GM19043 (cell line): ENCODE measurements around the gene TAS2R41.
"Not testable (repeated sequence)": the region's sequence is repeated elsewhere in the genome, so short reads cannot be mapped to it uniquely, and the experiment has no call there.

Experiments
- ATAC-seq: cut with Tn5 transposase; IDR thresholded peaks from one replicate; pipeline ENCODE4 v1.9.1; 2021; ENCODE audit warnings: low read depth; ENCODE audit not compliant: unreplicated experiment

The TAS2R41 gene

DNA sequence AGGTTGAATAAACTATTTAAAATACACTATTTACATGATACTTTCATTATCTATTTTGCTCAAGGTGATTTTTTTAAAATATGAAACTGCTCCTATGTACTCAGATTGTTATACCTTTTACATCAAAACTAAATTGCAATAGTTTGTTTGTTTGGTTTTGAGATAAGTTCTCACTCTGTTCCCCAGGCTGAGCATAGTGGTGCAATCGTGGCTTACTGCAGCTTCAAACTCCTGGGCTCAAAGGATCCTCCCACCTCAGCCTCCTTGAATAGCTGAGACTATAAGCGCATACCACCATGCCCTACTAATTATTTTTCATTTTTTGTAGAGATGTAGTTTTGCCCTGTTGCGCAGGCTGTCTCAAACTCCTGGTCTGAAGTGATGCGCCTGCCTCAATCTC is 21.7 kb upstream of the TAS2R41 start:
- ATAC-seq = no peak

- no peak for ATAC-seq
Measured at GRCh38 chr7:143456992-143457793, 20.5 kb upstream of the TAS2R41 start.

DNA sequence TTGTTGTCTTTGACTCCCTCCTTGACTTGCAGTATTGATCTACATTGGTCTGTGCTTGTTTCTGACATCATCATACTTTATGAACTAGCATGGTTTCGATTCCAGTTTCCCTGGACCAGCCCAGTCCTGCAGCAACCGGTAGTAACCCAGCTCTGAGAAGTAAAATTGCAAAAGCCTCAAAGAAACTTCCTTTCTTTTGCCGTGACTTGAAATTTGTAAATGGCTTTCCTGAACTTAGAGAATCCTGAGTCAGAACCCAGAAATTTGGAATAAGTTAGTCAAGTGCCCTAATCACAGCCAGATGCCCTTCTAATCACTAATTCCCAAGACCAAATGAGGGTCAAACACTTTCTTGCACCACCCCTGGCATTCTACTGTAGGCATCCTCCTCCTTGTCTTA is 19.4 kb upstream of the TAS2R41 start:
- no peak for ATAC-seq

DNA sequence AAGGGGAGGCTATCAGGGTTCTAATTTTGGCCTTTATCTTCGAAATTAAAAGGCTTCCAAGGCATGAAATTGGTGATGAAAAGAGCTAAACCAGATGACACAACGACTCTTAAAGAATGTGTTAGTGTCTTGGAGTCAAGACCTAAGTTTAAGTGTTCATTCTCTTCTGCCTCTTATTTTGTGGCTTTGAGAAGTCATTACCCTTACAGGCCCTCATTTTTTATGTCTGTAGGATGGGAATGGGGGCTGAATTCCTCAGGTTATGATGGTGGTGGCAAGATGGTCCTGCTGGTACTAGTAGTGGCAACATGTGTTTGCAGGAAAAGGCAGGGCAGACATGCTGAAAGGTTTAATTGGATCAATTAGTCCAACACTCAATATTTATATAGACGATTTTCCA is 19.0 kb upstream of the TAS2R41 start:
- ATAC-seq = no peak

DNA sequence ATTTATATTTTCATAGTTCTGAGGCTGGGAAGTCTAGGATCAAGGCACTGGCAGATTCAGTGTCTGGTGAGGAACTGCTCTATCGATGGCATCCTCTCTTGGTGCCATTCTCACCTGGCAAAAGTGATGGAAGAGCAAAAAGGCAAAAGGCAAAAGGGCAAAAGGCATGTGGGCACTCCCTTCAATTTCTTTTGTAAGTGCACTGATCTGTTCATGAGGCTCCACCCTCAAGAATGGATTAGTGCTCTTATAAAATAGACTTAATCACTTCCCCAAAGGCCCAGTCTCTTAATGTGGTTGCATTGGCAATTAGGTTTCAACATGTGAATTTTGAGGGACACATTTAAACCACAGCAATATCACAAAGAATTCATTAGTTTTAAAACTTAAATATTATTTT is 18.3 kb upstream of the TAS2R41 start:
- ATAC-seq = no peak

GRCh38 chr7:143460271-143460979 is 17.2 kb upstream of the TAS2R41 start:
- no peak for ATAC-seq

- ATAC-seq = no peak
Measured at GRCh38 chr7:143462045-143462444, 15.6 kb upstream of the TAS2R41 start.

DNA sequence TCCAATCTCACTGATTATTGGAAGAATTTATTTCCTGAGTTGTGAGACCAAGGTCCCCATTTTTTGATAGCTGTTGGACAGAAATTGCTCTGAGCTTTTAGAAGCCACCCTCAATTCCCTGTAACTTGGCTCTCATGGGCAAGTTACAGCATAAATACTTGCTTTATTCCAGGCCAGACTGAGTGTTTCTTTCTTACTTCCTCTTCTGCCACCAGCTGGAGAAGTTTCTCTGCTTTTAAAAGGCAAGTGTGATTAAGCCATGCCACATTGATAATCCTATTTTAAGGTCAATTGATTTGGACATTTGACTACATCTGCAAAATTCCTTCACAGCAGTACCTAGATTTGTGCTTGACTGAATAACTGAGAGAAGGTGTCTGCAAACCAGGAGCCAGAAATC is 14.1 kb upstream of the TAS2R41 start:
- no peak for ATAC-seq

DNA sequence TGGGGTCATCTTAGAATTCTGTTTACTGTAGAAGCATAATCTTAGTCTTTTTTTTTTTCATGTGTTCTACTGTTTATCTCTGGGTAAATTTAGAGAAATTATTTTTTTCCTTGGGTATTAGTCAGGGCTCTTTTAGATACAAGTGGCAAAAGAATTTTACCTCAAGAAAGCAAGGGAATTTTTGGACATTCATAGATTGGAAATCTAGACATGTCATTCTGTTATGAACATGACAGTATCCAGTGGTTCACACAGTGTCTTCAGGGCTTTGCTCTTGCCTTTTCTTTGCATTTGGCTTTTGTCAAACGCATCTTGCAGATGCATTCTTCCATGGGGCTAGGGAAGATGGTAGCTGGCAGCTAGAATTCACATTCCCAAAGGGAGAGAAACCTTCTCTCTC is 13.7 kb upstream of the TAS2R41 start:
- no peak for ATAC-seq

GRCh38 chr7:143467724-143468123 is 9.9 kb upstream of the TAS2R41 start:
- no peak for ATAC-seq

DNA sequence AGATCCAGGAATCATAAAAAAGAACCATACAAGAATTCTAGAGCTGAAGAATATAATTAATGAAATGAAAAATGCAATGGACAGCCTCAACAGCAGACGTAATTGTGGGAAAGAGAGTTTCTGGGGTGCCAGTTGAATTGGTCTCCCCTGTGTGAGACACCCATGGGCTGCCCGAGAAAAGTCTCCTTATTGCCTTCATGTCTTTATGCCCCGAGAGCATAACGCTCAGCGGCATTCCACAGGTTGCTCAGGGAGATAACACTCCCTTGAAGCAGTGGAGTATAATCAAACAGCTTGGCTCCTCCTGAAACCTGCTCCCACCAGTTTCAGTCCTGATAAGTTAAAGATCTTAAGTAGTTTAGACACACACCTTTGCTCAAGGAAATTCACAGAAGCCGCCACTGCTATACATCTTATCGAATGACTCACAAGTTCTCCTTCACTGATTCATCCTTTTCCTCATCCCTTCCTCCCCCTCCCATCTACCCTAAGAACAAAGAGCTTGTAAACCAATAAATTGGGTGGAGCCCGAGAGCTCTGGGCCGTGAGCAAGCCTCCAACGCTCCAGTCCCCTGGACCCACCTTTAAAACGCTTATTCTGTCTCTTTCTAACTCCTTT is 5.5 kb upstream of the TAS2R41 start:
- not testable (repeated sequence) for ATAC-seq

GRCh38 chr7:143479055-143479766 is 1.5 kb downstream of the TAS2R41 start:
- no peak for ATAC-seq

GRCh38 chr7:143480501-143480900 is 2.8 kb downstream of the TAS2R41 start:
- ATAC-seq = no peak

DNA sequence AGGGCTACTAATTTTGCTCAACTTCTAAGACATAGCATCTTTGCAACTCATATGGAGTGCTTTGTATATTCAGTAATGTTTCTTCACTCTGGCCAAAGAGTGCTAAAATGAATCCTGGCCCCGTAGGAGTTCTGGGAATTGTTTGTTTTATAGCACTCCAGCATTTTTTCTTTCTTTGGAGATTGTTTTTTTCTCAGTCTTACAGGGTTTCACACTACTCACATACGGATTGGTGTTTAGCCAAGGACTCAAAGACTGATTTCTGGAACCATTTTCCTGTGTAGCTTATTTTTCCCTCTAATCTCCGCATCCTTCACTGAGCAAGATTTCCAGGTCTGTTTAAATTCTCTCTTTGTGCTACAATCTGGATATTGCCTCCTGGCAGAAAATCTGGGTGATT is 6.4 kb downstream of the TAS2R41 start:
- ATAC-seq = no peak

DNA sequence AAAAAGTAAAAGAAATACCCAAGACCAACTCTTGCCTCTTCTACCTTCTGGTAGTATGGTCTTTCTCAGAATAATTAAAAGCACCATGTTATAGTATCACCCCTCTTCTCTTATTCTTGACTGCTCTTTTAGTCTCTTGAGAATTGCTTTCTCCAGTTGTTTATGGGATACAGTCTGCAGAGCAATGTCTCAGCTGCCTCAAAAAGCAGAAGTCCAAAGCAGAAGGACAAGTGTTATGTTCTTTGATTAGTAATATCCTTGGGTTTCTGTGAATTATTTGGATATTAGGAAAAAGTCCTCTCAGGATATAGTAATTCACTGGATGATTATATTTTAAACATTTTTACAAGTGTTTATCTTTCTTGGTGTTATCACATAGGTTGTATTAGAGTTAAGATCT is 7.4 kb downstream of the TAS2R41 start:
- ATAC-seq = no peak

- ATAC-seq = no peak
Measured at GRCh38 chr7:143485500-143485899, 7.8 kb downstream of the TAS2R41 start.

DNA sequence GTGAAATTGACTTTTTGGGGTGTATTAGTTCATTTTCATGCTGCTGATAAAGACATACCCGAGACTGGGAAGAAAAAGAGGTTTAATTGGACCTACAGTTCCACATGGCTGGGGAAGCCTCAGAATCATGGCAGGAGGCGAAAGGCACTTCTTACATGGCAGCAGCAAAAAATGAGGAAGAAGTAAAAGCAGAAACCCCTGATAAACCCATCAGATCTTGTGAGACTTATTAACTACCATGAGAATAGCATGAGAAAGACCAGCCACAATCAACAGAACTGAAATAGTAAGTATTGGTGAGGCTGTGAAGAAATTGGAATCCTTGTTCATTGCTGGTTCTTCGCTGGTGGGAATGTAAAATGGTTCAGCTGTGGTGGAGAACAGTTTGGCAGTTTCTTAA is 8.6 kb downstream of the TAS2R41 start:
- not testable (repeated sequence) for ATAC-seq

DNA sequence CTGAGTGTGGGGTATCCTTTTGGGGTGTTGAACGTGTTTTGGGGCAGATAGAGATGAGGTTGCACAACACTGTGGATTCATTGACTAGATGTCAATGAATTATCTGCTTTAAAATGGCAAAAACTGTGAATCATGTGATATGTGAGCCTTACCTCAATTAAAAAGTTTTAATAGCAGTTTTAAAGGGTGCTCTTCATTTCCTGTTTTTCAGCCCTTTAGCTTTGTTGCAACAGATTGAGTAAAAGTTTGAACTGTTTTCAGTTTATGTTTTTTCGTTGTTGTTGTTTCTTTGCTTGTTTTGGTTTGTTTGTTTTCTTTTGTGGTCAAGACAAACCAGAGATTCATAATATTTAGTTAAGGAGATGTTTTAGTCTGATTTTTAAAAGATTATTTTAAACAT is 9.4 kb downstream of the TAS2R41 start:
- no peak for ATAC-seq

GRCh38 chr7:143487566-143487965 is 9.9 kb downstream of the TAS2R41 start:
- peak; percentile 47 for ATAC-seq

DNA sequence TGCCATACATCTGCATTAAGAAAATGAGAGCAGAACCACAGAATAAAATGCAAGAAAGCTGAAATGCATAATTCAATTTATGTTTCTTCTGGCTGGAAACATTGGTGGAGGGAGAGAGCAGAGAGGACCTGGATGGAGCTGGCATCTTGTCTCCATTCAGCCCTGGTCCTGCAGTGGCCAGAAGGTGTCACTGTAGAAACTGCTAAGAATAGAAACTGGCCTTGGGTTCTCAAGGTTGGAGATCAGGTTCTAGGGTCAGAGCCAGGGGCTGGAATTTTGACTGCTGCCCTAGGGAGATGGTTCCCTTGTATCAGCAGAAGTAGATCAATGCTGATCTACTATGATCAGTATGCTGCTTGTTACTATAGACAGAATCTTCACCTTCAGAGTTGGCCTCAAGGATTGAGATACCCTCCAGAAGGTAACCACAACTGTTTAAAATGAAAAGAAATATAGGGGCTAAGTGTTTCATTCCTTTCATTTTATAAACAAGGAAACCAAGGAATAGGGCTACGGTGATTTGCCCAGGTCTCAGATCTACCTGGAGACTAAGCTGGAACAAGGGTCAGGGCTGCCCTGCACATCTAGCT is 13.1 kb downstream of the TAS2R41 start:
- ATAC-seq = no peak

DNA sequence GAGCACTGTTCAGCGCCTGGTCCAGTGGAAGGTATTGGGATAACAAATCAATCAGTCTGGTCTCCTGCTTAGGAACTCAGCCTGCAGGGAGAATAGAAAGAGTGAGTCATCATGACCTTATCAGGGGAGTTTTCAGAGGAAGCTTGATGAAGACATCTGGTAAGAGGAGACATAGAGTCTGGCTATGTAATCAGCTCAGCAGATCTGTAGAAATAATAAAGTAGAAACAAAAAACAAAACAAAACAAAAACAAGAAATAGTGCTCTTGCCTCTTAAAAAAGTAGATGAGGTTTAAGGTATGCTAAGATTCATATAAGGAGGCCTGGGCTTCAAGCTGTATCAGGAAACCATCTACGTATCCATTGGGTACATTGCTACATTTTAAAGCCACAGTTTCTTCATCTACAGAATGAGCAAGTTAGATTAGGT is 14.4 kb downstream of the TAS2R41 start:
- no peak for ATAC-seq
